Measurements from ENCODE around the gene TTC17.

DNA sequence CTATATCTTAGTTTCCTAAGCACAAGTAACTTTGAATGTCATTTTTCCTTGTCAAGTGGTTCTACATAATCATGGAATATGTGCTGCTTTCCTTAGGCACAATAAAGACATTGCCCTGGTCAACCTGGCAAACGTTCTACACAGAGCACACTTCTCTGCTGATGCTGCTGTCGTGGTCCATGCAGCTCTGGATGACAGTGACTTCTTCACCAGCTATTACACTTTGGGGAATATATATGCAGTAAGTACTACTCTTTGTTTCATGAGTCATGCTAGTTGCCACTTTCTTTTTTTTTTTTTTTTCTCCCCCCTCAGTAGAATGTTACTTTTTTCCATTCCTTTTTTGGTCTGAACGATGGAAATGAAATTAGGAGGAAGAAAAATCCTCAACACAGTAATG lies 38.5 kb downstream of the TTC17 start:
- TF ChIP-seq, protein P1, sequence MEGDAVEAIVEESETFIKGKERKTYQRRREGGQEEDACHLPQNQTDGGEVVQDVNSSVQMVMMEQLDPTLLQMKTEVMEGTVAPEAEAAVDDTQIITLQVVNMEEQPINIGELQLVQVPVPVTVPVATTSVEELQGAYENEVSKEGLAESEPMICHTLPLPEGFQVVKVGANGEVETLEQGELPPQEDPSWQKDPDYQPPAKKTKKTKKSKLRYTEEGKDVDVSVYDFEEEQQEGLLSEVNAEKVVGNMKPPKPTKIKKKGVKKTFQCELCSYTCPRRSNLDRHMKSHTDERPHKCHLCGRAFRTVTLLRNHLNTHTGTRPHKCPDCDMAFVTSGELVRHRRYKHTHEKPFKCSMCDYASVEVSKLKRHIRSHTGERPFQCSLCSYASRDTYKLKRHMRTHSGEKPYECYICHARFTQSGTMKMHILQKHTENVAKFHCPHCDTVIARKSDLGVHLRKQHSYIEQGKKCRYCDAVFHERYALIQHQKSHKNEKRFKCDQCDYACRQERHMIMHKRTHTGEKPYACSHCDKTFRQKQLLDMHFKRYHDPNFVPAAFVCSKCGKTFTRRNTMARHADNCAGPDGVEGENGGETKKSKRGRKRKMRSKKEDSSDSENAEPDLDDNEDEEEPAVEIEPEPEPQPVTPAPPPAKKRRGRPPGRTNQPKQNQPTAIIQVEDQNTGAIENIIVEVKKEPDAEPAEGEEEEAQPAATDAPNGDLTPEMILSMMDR (IDR thresholded peaks at IDR 0.05): no peak
- no peak for TF ChIP-seq POLR2A (IDR thresholded peaks at IDR 0.05)
